Hepatocyte (in vitro differentiated cells): Measurements from ENCODE around the gene SPINK6.

ENCODE experiments used
- CTCF ChIP-seq: fragments of 200-600 bp; sonication (generic); IDR thresholded peaks from 2 replicates; pipeline ENCODE4 v1.5.1; 2016; ENCODE audit warnings: antibody characterized with exemption, mild to moderate bottlenecking; ENCODE audit not compliant: poor library complexity
- EZH2phosphoT487 ChIP-seq: fragments of 200-600 bp; sonication (generic); IDR thresholded peaks from one replicate; pipeline ENCODE4 v1.6.1; 2018; ENCODE audit warnings: antibody characterized with exemption, mild to moderate bottlenecking, low read depth, moderate library complexity; ENCODE audit not compliant: unreplicated experiment, severe bottlenecking

- TF ChIP-seq CTCF (no peak), EZH2phosphoT487 (no peak)
These were observed 27.4 kb downstream of the SPINK6 start for GRCh38 chr5:148230240-148230639.
